HG03460 (cell line): ENCODE data around the gene ODAD3.
"Not testable (repeated sequence)": the region's sequence is repeated elsewhere in the genome, so short reads cannot be mapped to it uniquely, and the experiment has no call there.

Source experiments
- ATAC-seq: cut with Tn5 transposase; IDR thresholded peaks from one replicate; pipeline ENCODE4 v1.9.1; 2021; ENCODE audit not compliant: unreplicated experiment

The ODAD3 gene

GRCh38 chr19:11461453-11461852, 26.5 kb upstream of the ODAD3 start:
- no peak for ATAC-seq

- no peak for ATAC-seq
Observed at GRCh38 chr19:11460207-11460606, 25.3 kb upstream of the ODAD3 start.

- ATAC-seq = not testable (repeated sequence)
Observed at GRCh38 chr19:11458912-11459311, 24.0 kb upstream of the ODAD3 start.

GRCh38 chr19:11458236-11458900, 23.4 kb upstream of the ODAD3 start:
- ATAC-seq = no peak

GRCh38 chr19:11457831-11458230, 22.9 kb upstream of the ODAD3 start:
- no peak for ATAC-seq

DNA sequence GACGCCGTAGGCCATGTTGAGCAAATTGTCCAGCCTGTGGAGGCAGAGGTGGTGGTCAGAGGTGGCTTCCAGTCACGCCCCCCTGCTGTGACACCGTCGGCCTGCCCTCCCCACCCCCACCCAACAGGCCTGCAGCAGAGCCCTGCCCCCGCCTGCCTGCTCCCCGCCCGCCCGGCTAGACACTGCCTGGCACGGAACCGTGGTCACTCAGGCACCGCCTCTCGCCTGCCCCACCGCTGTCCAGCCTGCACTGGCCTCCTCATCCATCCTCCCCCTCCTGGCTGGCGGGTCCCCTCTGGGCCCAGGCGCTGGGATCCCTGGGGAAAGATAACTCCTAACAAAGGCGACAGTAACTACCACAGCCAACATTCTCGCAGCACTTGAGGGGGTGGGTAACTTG, 22.2 kb upstream of the ODAD3 start:
- ATAC-seq = no peak

- no peak for ATAC-seq
Observed at GRCh38 chr19:11456659-11457058, 21.7 kb upstream of the ODAD3 start.

DNA sequence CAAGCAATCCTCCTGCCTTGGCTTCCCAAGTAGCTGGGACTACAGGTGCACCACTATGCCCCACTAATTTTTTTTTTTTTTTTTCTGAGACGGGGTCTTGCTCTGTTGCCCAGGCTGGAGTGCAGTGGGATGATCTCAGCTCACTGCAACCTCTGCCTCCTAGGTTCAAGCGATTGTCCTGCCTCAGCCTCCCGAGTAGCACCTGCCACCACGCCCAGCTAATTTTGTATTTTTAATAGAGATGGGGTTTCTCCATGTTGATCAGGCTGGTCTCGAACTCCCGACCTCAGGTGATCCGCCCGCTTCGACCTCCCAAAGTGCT, 20.3 kb upstream of the ODAD3 start:
- ATAC-seq = not testable (repeated sequence)

GRCh38 chr19:11453468-11454341, 18.8 kb upstream of the ODAD3 start:
- no peak for ATAC-seq

DNA sequence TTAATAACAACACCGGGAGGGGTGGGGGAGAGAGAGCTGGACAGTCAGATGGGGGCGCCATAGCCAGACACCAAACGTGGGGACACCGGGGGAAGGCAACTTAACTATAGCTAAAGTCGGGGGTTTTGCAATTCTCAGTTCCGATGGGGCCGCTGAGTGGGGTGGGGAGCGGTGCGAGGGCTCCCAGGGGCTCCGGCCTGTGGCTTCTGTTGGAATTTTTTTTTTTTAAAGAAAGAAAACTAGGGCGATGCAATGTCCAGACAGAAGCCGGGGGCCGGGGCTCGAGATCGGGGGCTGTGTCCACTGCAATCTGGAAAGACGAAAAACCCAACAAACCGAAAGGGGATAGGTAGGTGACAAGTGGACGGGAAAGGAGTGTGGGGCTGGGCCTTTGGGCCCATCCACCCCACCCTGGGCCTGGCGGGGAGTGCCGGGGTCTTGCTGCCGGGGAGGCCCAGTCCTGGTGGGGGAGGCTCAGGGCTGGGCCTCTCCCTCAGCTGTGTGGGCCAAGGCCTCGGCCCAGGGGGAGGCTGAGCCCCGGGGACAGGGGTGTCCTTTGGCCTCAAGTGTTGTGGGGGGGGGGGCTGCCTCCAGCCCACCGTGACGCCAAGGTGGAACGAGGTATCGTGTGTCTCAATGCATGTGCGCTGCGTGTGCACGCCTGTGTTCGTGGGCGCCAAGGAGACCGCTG, 17.8 kb upstream of the ODAD3 start:
- ATAC-seq = no peak

DNA sequence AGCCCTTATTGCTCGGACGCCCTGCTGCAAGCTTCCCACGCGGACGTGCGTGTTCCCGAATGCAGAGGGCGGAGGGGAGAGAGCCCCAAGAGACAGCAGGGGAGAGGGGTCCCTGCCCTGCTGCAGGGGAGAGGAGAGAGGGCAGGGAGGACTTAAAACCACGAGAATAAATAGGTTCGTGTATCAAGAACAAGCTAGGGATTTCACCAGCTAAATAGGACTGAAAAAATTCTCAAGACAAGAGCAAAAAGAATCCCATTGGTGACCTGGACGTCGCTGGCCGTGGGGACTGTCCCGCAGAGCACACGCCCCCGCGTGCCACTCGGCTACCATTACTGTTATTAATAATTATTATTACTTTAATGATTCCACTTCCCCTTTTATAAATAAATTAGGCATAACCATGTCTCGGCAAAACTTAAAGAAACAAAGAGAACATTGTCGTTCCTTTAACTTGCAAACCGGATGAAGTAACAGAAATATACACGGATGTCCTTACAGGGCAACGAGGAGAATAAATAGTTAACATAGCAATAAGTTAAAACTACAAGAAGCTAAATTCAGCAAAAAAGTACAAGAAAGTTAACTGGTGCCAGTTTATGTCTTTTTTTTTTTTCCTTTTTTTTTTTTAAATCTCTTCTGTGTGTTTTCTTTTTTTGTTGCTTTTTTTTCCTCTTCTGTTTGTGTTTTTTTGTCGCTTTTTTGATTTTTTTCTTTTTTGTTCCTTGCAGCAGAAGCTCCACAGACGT, 17.1 kb upstream of the ODAD3 start:
- ATAC-seq = no peak

- ATAC-seq = no peak
Observed at GRCh38 chr19:11451327-11451870, 16.5 kb upstream of the ODAD3 start.

DNA sequence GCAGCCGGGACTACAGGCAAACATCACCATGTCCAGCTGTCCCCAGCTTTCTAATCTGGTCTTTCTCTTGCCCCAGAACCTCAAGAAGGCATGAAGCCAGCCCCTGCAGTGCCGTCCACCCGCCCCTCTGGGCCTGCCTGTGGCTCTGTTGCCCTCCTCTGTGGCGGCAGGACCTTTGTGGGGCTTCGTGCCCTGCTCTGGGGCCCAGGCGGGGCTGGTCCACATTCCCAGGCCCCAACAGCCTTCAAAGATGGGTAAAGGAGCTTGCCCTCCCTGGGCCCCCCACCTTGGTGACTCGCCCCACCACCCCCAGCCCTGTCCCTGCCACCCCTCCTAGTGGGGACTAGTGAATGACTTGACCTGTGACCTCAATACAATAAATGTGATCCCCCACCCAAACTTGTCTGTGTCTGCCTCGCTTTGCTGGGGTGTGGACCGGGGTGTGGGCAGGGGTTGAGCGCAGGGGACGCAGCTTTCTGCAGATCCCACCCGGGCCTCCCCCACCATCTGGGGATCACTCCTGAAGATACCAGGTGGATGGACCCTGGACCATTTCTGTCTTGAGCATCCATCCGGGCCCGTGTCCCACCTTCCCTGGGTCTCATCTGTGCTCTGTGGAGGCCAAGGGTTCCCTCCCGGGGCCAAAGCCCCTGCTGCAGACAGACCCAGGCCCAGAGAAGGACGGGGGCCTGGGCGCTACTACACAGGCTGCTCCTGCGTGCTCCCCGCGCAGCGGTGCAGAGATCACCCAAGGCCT, 15.8 kb upstream of the ODAD3 start:
- no peak for ATAC-seq

GRCh38 chr19:11448923-11449554, 14.1 kb upstream of the ODAD3 start:
- no peak for ATAC-seq

GRCh38 chr19:11448410-11448809, 13.5 kb upstream of the ODAD3 start:
- ATAC-seq = no peak

DNA sequence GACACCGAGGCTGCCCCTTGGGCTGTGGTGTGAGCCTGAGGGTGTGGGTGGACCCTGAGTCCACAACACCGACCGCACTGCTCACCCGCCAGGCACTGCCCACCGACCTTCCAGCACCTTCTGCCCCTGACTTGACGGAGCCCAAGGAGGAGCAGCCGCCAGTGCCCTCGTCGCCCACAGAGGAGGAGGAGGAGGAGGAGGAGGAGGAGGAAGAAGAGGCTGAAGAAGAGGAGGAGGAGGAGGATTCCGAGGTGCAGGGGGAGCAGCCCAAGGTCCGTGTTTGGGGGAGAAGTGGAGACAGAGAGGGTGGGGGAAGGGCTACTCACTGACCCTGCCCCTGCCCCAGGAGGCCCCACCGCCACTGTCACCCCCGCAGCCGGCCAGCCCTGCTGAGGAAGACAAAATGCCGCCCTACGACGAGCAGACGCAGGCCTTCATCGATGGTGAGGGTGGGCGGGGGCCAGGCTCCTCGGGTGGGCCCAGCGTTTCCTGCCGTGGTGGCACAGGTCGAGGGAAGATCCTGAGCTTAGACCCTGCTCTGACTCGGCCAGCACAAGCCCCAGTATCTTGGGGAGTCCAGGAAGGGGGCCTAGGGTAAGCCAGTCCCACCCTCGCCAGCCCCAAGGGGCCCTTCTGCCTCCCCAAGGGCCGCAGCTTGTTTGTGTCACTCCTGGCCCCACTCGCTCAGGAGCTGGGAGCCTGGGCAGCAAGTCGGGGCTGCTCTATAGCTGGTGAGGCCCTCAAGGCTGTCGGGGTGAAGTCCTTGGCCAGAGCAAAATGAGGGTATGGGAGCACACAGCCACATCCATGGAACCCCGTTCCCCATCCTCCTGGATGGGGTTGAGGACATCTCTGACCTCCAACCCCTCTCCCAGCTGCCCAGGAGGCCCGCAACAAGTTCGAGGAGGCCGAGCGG, 12.7 kb upstream of the ODAD3 start:
- no peak for ATAC-seq

DNA sequence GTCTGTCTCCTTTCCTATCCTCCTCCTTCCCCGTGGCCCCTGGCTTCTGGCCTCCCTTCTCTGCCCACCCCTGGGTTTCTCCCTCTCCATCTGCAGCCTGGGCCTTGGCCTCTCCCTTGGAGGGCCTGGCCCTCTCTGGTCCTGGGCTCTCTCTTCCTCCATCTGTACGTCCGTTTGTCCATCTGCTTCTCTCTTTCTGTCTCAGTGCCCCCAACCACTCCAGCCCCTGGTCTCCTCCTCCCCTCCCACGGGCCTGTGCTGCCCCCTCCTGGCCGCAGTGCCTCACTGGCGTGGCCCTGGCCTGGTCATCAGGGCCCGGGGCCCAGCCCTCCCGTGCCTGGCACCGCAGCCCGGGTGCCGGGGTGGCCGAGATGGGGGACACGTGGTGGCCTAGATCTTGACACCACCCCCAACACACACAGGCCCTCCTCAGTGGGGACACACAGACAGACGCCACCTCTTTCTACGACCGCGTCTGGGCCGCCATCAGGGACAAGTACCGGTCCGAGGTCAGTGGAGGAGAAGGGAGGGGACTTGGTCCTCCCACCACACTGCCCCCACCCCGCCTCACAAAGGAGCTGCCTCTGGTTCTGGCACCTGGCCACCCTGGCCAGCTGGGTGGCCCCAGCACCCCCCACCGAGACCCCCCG, 11.9 kb upstream of the ODAD3 start:
- no peak for ATAC-seq

DNA sequence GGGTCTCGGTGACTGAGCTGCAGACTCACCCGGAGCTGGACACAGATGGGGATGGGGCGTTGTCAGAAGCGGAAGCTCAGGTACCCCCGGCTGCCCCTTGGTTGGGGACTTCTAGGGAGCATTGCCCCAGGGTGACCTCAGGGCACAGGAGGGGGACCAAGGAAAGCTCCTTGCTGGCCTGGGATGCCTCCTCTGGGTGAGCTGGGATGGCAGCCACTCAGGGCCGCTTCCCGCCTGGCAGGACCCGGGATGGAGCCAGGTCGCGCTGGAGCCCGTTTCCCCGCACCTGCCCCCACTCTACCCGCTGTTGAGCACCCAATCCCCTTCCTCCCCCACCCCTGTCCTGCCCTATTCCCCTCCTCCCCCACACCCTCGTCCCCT, 11.3 kb upstream of the ODAD3 start:
- ATAC-seq = no peak
